Common myeloid progenitor, CD34-positive (primary cell): Measurements from ENCODE around the gene TMEM52B.
A peak's percentile ranks its signal among the peaks of the same experiment; 100 is the strongest.
"Not testable (repeated sequence)": the region's sequence is repeated elsewhere in the genome, so short reads cannot be mapped to it uniquely, and the experiment has no call there.

Source experiments
- CTCF ChIA-PET: fragments of 350-600 bp; sonication (Branson Sonifier 250); formaldehyde crosslinking; loops from one replicate; lab custom pipeline; 2021; ENCODE audit warnings: antibody characterized with exemption; lab: Charles Lee
- POLR2A ChIA-PET: fragments of 350-600 bp; sonication (Branson Sonifier 250); formaldehyde crosslinking; loops from one replicate; lab custom pipeline; 2021; ENCODE audit warnings: antibody characterized with exemption; lab: Charles Lee
- DNase-seq, 3 donors: peaks; one replicate each; pipeline versions ENCODE4 v3.0.0 to v3.0.0-alpha.2; 2013
- H3K27ac ChIP-seq, 2 experiments: 1 replicate in 1 of 2; 2 replicates in 1 of 2; pipeline ENCODE4 v1.7.0; 2013; ENCODE audit warnings: inconsistent platforms in 2 of 2, low read length in 2 of 2, mild to moderate bottlenecking in 2 of 2, low read depth in 1 of 2, moderate library complexity in 1 of 2; ENCODE audit not compliant: severe bottlenecking in 2 of 2, insufficient read depth in 1 of 2, poor library complexity in 1 of 2
- H3K27me3 ChIP-seq, 5 experiments: replicated peaks in 2 of 5; 1 replicate in 3 of 5; 2 replicates in 2 of 5; pipeline versions ENCODE4 v1.6.1 to v1.7.0; 2013; ENCODE audit warnings: low read length in 4 of 5, mild to moderate bottlenecking in 2 of 5, moderate library complexity in 2 of 5, inconsistent platforms in 1 of 5; ENCODE audit not compliant: insufficient read depth in 5 of 5, control insufficient read depth in 4 of 5
- H3K36me3 ChIP-seq, 4 experiments: 1 replicate in 2 of 4; 2 replicates in 2 of 4; pipeline versions ENCODE4 v1.6.1 to v1.7.0; 2013; ENCODE audit warnings: low read length in 3 of 4, control low read depth in 1 of 4, mild to moderate bottlenecking in 1 of 4; ENCODE audit not compliant: control insufficient read depth in 4 of 4, insufficient read depth in 4 of 4
- H3K4me1 ChIP-seq, 4 experiments: 1 replicate in 3 of 4; 2 replicates in 1 of 4; pipeline versions ENCODE4 v1.6.1 to v1.7.1; 2013; ENCODE audit warnings: low read length in 3 of 4, mild to moderate bottlenecking in 3 of 4, control low read depth in 1 of 4, inconsistent platforms in 1 of 4, moderate library complexity in 1 of 4; ENCODE audit not compliant: control insufficient read depth in 4 of 4, insufficient read depth in 4 of 4; ENCODE audit errors: control extremely low read depth in 1 of 4
- H3K4me3 ChIP-seq, 7 experiments: 1 replicate in 4 of 7; 2 replicates in 3 of 7; pipeline versions ENCODE4 v1.5.1 to v1.7.0; 2013; ENCODE audit warnings: mild to moderate bottlenecking in 7 of 7, low read length in 6 of 7, moderate library complexity in 6 of 7, inconsistent platforms in 2 of 7, low read depth in 2 of 7, control low read depth in 1 of 7; ENCODE audit not compliant: insufficient read depth in 4 of 7, control insufficient read depth in 1 of 7; ENCODE audit errors: extremely low read depth in 1 of 7
- H3K9me3 ChIP-seq, 5 experiments: 1 replicate in 4 of 5; 2 replicates in 1 of 5; pipeline versions ENCODE4 v1.6.1 to v1.7.1; 2013; ENCODE audit warnings: low read length in 4 of 5, mild to moderate bottlenecking in 2 of 5, inconsistent platforms in 1 of 5, low read depth in 1 of 5, moderate library complexity in 1 of 5; ENCODE audit not compliant: control insufficient read depth in 4 of 5, insufficient read depth in 2 of 5; ENCODE audit errors: control extremely low read depth in 1 of 5
- WGBS: methylation state at CpG from one replicate; pipeline ENCODE4 v1.1.5; 2013; ENCODE audit not compliant: insufficient coverage; 5-methylcytosine and 5-hydroxymethylcytosine counted together

Gene TMEM52B

GRCh38 chr12:10182354-10183049, 3.7 kb downstream of the TMEM52B start:
- Histone ChIP-seq H3K4me3 (no peak overlapping the region), H3K4me1 (peaks cover 3 to 9% (median 4%) of the 10 kb centered on the region in 4 experiments), H3K36me3 (no peaks in the 10 kb centered on the region), H3K9me3 (no peaks in the 10 kb centered on the region), H3K27ac (no peak overlapping the region), H3K27me3 (no peaks in the 10 kb centered on the region)
- ChIA-PET POLR2A (interaction anchor here (0.5 kb wide), 1 partner anchor 19 kb away, joined by 6 read pairs; no protein-coding TSS in a partner anchor), CTCF (interaction anchor here (0.6 to 2.8 kb wide), 3 partner anchors 17 to 29 kb away, joined by 3 to 9 read pairs (median 3); no protein-coding TSS in a partner anchor)
- 75% methylated on average over 1 of the region's 5 CpGs for WGBS
- DNase-seq, result peak in 2 of 3 donors; percentile 20 to 26

GRCh38 chr12:10184261-10184843, 5.5 kb downstream of the TMEM52B start:
- no peak overlapping the region for H3K4me3 ChIP-seq
- ChIA-PET CTCF (interaction anchor here (0.7 to 2.8 kb wide), 3 partner anchors 25 to 147 kb away, joined by 3 to 9 read pairs (median 5); no protein-coding TSS in a partner anchor), POLR2A (no interaction called here)
- no peak overlapping the region for H3K27ac ChIP-seq
- peaks cover 3 to 9% (median 4%) of the 10 kb centered on the region in 4 experiments for H3K4me1 ChIP-seq
- H3K27me3 ChIP-seq, result no peaks in the 10 kb centered on the region
- 93% methylated on average over 4 of the region's 7 CpGs for WGBS
- no peaks in the 10 kb centered on the region for H3K9me3 ChIP-seq
- H3K36me3 ChIP-seq, result no peaks in the 10 kb centered on the region
- no peak for DNase-seq

- Histone ChIP-seq H3K27ac (no peak overlapping the region), H3K27me3 (no peaks in the 10 kb centered on the region), H3K4me1 (peaks cover 3 to 9% (median 4%) of the 10 kb centered on the region in 4 experiments), H3K4me3 (peak overlapping the region in 3 of 7 experiments; percentile 11 to 47 (median 45)), H3K36me3 (no peaks in the 10 kb centered on the region), H3K9me3 (no peaks in the 10 kb centered on the region)
- ChIA-PET POLR2A (interaction anchor here (0.6 kb wide), 1 partner anchor 10 kb away, joined by 3 read pairs; no protein-coding TSS in a partner anchor), CTCF (interaction anchor here (1.1 kb wide), 1 partner anchor 10 kb away, joined by 5 read pairs; no protein-coding TSS in a partner anchor)
- DNase-seq, result peak; percentile 39 to 79 (median 66)
- 7% methylated on average over 9 of the region's 11 CpGs for WGBS
These were observed 7.5 kb downstream of the TMEM52B start for GRCh38 chr12:10186299-10186698.

GRCh38 chr12:10186958-10187357, 8.1 kb downstream of the TMEM52B start:
- H3K4me1 ChIP-seq, H3K4me3 ChIP-seq, H3K9me3 ChIP-seq, H3K36me3 ChIP-seq, DNase-seq, H3K27ac ChIP-seq, POLR2A ChIA-PET, H3K27me3 ChIP-seq: not testable (repeated sequence)
- 98% methylated on average over 5 of the region's 6 CpGs for WGBS
- CTCF ChIA-PET, result interaction anchor here (1.0 kb wide), 1 partner anchor 48 kb away, joined by 3 read pairs; no protein-coding TSS in a partner anchor

GRCh38 chr12:10189653-10190052, 10.8 kb downstream of the TMEM52B start:
- no peak for DNase-seq
- H3K36me3 ChIP-seq, result no peaks in the 10 kb centered on the region
- no peaks in the 10 kb centered on the region for H3K9me3 ChIP-seq
- no peak overlapping the region for H3K27ac ChIP-seq
- ChIA-PET CTCF (interaction anchor here (0.8 to 3.1 kb wide), 7 partner anchors 13 to 60 kb away, joined by 4 to 32 read pairs (median 5); no protein-coding TSS in a partner anchor), POLR2A (no interaction called here)
- no CpG with 5 or more reads among the region's 5 CpGs for WGBS
- H3K27me3 ChIP-seq, result peaks cover 0 to 3% (median 0%) of the 10 kb centered on the region in 5 experiments
- no peak overlapping the region for H3K4me3 ChIP-seq
- peaks cover 3 to 6% (median 4%) of the 10 kb centered on the region in 4 experiments for H3K4me1 ChIP-seq

GRCh38 chr12:10190558-10191388, 11.9 kb downstream of the TMEM52B start:
- no peak overlapping the region for H3K27ac ChIP-seq
- peak; percentile 66 to 83 (median 77) for DNase-seq
- peaks cover 0 to 3% (median 0%) of the 10 kb centered on the region in 5 experiments for H3K27me3 ChIP-seq
- POLR2A ChIA-PET, result no interaction called here
- no peaks in the 10 kb centered on the region for H3K9me3 ChIP-seq
- CTCF ChIA-PET, result interaction anchor here (0.6 to 3.1 kb wide), 10 partner anchors 12 to 40 kb away, joined by 3 to 32 read pairs (median 4); partner anchors contain the start of gene OLR1
- 48% methylated on average over 6 of the region's 13 CpGs for WGBS
- H3K4me1 ChIP-seq, result peaks cover 3 to 6% (median 4%) of the 10 kb centered on the region in 4 experiments
- no peak overlapping the region for H3K4me3 ChIP-seq
- no peaks in the 10 kb centered on the region for H3K36me3 ChIP-seq
